CD4-positive, alpha-beta T cell treated with Interleukin-21 for 1 hour (primary cell): Measurements from ENCODE around the gene CAMTA1.
"Not testable (repeated sequence)": the region's sequence is repeated elsewhere in the genome, so short reads cannot be mapped to it uniquely, and the experiment has no call there.

Source experiments
- DNase-seq: peaks from one replicate; pipeline ENCODE4 v3.0.0-alpha.2; 2020

The CAMTA1 gene

GRCh38 chr1:7366286-7366954 lies 581.2 kb downstream of the CAMTA1 start:
- DNase-seq = no peak

DNA sequence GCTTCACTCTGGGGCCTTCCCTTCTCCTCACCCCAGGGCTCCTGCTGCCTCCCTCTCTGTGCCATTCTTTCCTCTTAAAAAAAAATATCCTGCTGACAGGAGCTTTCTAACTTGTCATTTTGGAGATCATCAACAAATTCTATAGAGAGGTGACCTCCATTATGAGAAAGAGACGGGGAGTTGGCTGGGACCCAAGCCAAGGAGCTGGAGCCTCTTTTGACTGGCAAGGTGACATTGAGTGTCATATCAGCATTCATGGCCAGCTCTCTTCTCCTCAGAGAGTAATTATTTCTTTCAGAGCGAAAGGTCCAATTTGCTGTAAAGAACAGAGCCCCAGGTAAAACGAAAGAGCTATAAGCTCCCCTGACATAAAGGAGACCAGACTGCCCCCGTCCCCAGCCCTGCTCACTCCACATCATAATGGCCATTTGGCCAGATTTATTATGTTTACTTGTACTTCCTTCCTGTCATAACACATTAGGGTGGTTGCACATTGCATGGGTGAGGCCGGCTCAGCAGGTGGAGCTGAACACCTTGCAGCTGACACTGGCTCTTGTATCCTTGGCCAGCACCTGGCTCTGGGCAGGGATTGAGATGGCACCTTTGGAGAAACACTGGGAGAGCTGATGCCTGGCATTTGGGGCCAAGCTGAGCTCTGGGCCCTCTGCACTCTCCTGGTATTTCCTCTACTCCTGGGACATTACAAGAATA lies 581.9 kb downstream of the CAMTA1 start:
- DNase-seq = no peak

DNA sequence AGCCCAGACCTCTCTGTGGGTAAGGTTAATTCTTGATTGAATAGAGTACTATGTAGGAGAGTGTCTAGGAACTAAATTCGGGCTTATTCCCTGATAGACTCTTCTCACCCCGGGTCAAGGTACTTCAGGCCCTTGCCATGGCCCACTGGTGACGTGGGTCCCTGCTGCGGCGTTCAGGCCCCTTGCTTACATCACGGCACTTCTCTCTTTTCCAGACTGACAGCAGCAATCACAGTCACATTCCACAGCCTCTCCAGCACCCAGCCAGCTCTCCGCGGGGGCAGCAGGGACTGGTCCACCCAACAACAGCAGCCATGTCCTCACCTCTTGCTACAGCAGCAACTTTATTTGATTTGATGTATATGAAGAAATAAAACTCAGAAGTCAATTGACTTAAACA lies 584.6 kb downstream of the CAMTA1 start:
- no peak for DNase-seq

- no peak for DNase-seq
Measured at GRCh38 chr1:7371926-7372325, 586.7 kb downstream of the CAMTA1 start.

DNA sequence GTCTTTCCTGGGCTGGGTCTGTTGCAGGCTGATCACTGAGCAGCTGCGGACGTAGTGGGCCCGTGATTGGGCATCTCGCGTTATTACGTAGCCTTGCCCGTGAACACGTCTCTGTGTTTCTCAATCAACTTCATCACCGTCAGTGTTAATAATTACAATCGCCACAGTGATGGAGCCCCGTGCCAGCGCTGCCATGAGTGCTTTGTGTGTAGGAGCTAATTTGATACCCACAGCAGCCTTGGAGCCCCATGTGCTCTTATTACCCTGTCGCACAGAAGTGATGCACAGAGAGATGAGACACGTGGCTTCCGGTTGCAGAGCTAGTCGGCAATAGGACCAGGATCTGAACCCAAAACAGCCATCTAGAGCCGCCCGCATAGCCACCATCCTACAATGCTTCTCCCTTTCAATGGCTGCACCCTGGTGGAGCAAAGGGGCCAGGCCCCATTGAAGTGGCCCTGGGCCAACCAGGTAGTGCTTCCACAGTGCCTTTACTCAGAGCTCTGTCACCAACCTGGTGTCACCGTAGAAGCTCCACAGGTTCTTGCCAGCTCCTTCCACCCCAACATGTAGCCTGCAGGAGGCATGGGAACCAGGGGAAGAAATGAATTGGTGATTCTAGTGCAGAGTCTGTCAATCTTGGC lies 587.3 kb downstream of the CAMTA1 start:
- DNase-seq = no peak

DNA sequence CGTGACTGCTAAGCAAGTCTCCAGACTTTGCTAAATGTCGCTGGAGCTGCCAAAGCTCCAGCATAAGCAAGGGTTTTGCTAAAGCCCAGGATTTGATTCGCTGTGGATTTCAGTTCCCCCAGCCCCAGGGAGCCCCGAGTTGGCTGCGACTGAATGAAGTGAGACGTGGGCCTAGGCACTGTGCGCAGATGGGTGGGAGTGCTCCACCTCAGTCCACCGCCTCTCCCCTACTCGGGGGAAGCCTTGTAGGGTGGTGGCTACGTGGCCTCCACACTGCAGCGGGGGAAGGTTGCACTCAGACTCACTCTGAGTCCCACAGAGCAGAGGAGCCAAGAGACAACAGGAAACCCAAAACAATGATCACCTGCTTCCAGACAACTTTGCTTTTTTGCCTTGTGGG lies 588.0 kb downstream of the CAMTA1 start:
- DNase-seq = no peak

DNA sequence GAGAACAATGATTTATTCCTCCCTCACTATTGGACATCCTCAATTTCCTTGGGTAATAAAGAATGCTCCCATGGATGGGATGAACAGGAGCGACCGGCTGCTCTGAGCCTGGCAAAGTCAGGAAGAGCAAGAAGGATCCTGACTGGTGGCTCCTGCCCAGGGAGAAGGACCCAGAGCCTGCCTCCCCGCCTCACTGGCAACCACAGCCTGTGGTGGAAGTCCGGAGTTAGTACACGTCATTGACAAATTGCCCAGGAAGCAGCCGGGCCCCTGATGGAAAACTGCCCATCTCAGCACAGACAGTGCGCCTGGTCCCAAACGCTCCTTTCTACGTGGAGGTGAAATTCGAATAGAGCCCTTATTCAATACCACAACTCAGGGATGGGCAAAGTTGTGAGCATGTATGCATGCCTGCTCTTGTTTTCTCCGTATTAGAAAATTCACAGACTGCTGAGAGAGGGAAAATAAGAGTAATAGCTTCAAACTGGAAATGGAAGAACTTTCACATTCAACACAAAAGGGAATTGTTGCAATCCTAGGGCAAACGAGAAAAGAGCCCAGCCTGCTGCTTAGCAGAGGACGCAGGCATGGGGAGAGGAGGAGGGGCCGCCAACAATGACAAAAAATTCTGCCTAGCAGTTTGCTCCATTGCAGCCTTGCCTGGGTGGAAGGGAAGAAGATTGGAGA lies 588.8 kb downstream of the CAMTA1 start:
- no peak for DNase-seq

GRCh38 chr1:7374563-7375160 lies 589.4 kb downstream of the CAMTA1 start:
- DNase-seq = no peak

DNA sequence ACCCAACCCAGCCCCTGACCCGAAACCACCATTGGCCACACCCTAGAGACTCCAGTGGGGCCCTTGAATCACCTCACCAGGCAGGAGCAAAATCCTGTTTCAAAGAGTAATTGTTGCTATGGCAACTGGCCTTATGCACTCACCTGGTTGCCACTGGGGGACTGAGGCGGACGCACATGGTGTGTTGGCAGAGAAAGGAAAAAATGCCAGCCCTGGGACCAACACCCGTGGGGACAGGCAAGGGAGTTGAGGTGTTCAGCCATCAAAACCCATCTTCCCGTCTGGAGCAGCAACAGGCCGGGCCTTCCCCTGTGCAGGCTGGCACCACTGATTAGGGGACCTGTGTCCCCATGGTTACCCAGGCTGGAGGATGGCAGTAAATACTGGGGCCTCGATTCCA lies 590.1 kb downstream of the CAMTA1 start:
- DNase-seq = no peak

DNA sequence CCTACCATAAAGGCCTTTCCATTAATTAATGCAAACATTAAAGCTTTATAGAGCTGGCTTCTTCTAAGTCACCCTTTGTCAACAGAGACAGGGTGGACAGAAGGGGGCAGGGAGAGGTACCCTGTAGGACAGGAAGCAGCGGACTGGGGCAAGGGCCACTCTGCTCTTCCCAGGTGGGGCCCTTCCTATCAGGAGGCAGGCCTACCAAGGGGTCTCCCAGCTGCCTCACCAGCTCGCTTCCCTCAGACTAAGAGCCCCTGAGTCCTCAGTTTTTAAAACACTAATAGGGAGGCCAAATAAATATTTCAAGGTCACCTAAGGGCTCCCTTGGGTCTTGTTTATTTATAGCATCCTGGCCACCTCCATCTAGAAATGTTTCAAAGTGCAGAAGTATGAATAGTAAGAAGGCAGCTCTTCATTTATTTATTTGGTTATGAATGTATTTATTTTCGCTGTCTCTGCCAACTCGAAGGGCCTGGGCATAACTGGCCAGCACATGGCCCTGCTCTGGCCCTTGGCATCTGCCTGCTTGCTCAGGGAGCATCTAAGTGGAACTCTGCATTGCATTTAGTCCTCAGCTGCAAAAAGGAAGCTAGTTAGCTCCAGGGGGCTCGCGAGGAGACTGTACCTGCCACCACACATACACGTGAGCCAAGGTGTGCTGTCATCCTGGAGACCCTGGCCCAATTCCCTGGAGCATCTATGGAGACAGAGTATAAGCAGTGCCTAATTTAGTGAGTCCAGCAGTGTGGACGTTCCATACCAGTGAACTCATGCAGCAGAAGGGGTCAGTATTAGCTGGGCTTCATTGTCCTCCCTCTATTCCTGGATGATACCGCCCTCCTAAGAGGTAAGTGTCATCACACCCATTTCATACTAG lies 590.8 kb downstream of the CAMTA1 start:
- DNase-seq = no peak

- no peak for DNase-seq
Measured at GRCh38 chr1:7376676-7377075, 591.4 kb downstream of the CAMTA1 start.

- no peak for DNase-seq
Measured at GRCh38 chr1:7378346-7379130, 593.3 kb downstream of the CAMTA1 start.

DNA sequence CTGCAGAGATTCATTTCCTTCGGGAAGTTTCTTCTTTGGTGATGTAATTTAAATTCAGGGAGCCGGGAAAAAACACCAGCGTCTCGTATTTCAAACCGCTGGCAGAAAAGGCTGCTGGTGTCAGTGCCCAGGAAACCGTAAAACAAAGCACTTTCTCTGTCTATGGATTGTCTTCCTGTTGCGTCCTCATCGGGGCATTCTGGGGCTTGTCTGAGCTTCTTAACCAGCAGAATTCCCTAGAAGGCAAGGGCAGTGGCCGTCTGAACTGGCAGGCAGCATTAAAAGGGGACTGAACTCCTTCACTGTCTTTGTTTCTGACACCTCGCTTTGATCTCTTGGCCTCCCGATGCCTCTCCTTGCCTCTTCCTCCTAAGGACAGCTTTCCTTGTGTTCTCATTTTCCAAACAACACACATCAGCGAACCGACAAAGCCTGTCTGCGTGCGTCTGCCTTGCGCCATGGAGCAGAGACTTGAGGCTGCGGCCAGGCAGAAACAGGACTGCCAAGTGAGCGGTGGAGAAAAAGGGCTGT lies 594.3 kb downstream of the CAMTA1 start:
- no peak for DNase-seq

DNA sequence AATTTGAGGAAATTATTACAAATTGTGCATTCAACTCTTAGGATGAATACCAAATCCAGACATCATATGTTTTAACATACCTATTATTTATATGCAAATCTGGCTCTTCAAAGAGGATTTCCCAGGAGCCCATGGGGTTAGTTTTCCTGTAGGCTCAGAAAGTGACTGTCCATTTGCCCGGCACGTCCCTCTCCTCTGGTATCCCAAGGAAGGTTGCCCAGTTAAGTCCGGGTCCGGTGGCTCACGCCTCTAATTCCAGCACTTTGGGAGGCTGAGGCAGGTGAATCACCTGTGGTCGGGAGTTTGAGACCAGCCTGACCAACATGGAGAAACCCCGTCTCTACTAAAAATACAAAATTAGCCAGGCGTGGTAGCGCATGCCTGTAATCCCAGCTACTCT lies 594.8 kb downstream of the CAMTA1 start:
- not testable (repeated sequence) for DNase-seq

DNA sequence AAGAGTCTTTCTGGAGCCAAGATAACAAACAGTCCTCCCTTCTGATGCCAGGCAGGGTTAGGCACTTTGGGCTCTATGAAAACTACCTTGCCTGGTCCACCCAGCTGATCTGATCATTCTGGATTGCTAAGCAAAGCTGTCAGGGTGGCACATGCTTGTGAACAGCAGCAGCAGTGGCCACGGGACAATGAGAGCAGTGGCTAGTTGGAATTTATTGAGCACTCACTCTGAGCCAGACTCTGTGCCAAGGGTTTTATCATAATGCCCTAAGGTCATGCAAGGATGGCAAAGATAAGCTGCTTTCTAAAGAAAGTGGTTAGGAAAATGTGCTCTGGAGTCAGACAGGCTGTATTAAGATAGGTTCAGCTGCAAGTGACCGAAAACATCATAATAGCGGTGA lies 595.5 kb downstream of the CAMTA1 start:
- no peak for DNase-seq

GRCh38 chr1:7381729-7382128 lies 596.5 kb downstream of the CAMTA1 start:
- not testable (repeated sequence) for DNase-seq

DNA sequence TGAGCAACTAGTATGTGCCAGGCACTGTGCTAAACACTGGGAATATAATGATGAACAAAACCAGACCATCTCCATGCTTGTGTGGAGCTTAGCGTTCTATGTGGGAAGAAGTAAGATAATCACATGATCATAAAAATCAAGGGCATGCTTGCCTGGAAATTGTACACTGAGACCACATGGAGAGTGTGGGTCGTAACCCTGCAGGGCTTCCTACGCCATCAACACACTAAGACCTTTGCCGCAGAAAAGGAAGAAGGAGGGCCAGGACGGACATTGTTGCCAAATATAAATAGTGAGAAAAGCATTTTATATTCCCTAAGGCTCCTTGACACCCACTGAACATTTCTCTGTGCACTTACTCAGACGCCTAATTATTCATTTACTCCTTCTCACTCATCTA lies 597.7 kb downstream of the CAMTA1 start:
- no peak for DNase-seq

DNA sequence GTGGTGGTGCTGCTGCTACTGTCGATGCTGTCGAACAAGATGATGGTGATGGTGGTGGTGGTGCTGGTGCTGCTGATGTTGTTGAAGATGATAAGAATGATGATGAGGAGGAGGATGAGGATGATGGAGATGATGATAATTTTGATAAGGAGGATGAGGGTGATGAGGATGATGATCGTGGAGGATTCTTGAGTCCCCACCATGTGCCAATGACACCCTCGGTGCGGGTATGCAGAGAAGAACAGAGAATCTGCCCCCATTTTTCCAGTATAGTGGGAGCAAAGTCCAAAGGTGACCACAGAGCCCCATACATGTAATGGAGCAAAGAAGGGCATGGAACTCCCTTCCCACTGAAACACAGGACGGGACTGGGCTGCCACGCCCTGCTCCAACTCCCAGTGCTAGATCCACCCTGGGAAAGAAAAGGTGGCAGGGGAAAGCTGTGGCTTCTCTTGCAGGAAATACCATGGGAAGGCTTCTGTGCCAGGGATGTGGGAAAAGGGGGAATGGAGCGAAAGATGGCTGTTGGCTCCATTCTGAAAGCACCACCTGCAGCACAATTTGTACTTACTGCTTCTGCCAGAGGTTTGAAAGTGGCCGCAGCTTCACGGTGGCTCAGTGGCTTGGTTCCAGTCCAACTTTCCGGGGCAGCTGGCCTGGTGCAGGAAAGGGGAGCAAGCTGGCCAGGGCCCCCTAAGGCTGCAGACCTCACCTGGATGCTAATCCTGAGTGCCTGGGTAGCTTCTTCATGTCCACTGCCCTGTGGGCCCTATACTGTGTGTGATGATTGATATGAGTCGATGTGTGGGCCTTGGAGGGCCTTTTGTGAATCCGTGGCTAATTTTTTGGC lies 598.6 kb downstream of the CAMTA1 start:
- DNase-seq = no peak

DNA sequence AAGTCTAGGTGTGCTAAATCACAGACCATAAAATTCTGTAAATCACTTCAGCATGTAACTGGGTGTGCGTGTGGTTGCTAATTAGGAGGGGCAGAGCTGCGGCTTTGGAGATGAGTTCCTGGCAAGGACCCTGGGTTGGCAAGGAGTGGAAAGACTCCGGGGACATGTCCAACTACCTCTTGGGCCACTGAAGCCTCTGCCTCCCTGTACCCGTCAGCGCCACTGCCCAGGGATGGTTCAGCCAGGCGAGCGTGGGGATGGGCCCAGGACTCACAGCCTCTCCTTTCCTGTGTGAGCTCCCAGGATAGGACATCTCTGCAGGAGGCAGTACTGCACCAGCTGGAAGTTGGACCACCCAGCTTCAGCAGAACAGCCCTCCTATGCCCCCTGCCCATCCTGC lies 599.4 kb downstream of the CAMTA1 start:
- DNase-seq = no peak
